IMR-90 (cell line): Measurements from ENCODE around the gene WDR43. TPM values are rescaled to one million over a fixed set of nuclear protein-coding genes. Genes with fewer than 3 reads are reported as not detected.

Experiments
- ATAC-seq: fragments of 200-7000 bp; cut with Tn5 transposase; 2 replicates; pipeline ENCODE4 v1.9.1; 2020; ENCODE audit warnings: low read depth, mild to moderate bottlenecking, moderate library complexity
- BruUV-seq: library from RNA; stranded (reverse); fragments of 400-500 nt; replicated peaks from 2 replicates; lab custom pipeline; 2021; lab: Mats Ljungman, UMichigan
- CTCF ChIA-PET: fragments of 300-600 bp; formaldehyde crosslinking; extraction: SDS; loops from one replicate; lab custom pipeline; 2021; ENCODE audit warnings: antibody characterized with exemption; lab: Yijun Ruan, JAX
- POLR2A ChIA-PET: fragments of 300-600 bp; sonication (Branson Sonifier 250); formaldehyde crosslinking; loops from one replicate; lab custom pipeline; 2022; ENCODE audit warnings: antibody characterized with exemption; ENCODE audit not compliant: unreplicated experiment; lab: Charles Lee
- DNase-seq: peaks from one replicate; pipeline ENCODE4 v3.0.0; 2013
- H2AFZ ChIP-seq: replicated peaks from 2 replicates; pipeline ENCODE3; 2013; ENCODE audit warnings: low read length, mild to moderate bottlenecking; ENCODE audit not compliant: poor library complexity
- H2AK5ac ChIP-seq: 2 replicates; pipeline ENCODE4 v1.6.1; 2013; ENCODE audit warnings: low read depth, low read length, inconsistent platforms
- H2AK9ac ChIP-seq: replicated peaks from 2 replicates; pipeline ENCODE3; 2013; ENCODE audit warnings: mild to moderate bottlenecking, low read depth, low read length, moderate library complexity; ENCODE audit not compliant: poor library complexity
- H2BK120ac ChIP-seq: 2 replicates; pipeline ENCODE4 v1.6.1; 2013; ENCODE audit warnings: low read depth, low read length, inconsistent platforms
- H2BK15ac ChIP-seq: 3 replicates; pipeline ENCODE4 v1.6.1; 2013; ENCODE audit warnings: low read depth, low read length, inconsistent platforms
- H2BK20ac ChIP-seq: 2 replicates; pipeline ENCODE4 v1.6.1; 2013; ENCODE audit warnings: low read depth, mild to moderate bottlenecking, inconsistent platforms, low read length, moderate library complexity
- H2BK5ac ChIP-seq: 2 replicates; pipeline ENCODE4 v1.6.1; 2013; ENCODE audit warnings: mild to moderate bottlenecking, low read depth, low read length, inconsistent platforms; ENCODE audit not compliant: poor library complexity, severe bottlenecking
- H3K14ac ChIP-seq: replicated peaks from 2 replicates; pipeline ENCODE4 v1.6.1; 2013; ENCODE audit warnings: low read depth, low read length, inconsistent platforms
- H3K18ac ChIP-seq: 2 replicates; pipeline ENCODE4 v1.6.1; 2013; ENCODE audit warnings: low read depth, low read length, control low read depth
- H3K23ac ChIP-seq: 2 replicates; pipeline ENCODE4 v1.6.1; 2013; ENCODE audit warnings: low read depth, low read length, inconsistent platforms
- H3K27ac ChIP-seq: 2 replicates; pipeline ENCODE4 v1.5.1; 2013; ENCODE audit warnings: mild to moderate bottlenecking, control low read depth, low read length; ENCODE audit not compliant: insufficient read depth
- H3K27me3 ChIP-seq: 2 replicates; pipeline ENCODE4 v1.6.1; 2013; ENCODE audit warnings: low read length; ENCODE audit not compliant: control insufficient read depth, insufficient read depth
- H3K36me3 ChIP-seq: 2 replicates; pipeline ENCODE4 v1.6.1; 2013; ENCODE audit warnings: low read length, mixed read lengths; ENCODE audit not compliant: control insufficient read depth, insufficient read depth
- H3K4ac ChIP-seq: 2 replicates; pipeline ENCODE4 v1.6.1; 2013; ENCODE audit warnings: low read depth, low read length, inconsistent platforms
- H3K4me1 ChIP-seq: 2 replicates; pipeline ENCODE4 v1.6.1; 2013; ENCODE audit warnings: low read length, mixed read lengths; ENCODE audit not compliant: control insufficient read depth, insufficient read depth
- H3K4me2 ChIP-seq: 2 replicates; pipeline ENCODE4 v1.6.1; 2013; ENCODE audit warnings: low read depth, mild to moderate bottlenecking, control low read depth, low read length, moderate library complexity
- H3K4me3 ChIP-seq: 2 replicates; pipeline ENCODE4 v1.5.1; 2013; ENCODE audit warnings: low read depth, mild to moderate bottlenecking, control low read depth, low read length, moderate library complexity; ENCODE audit not compliant: insufficient read depth
- H3K56ac ChIP-seq: 2 replicates; pipeline ENCODE4 v1.6.1; 2013; ENCODE audit warnings: low read length, inconsistent platforms; ENCODE audit not compliant: insufficient read depth; ENCODE audit errors: extremely low read depth
- H3K79me1 ChIP-seq, 2 experiments: 2 replicates each; pipeline ENCODE4 v1.6.1; 2013; ENCODE audit warnings: low read length in 2 of 2, inconsistent platforms in 1 of 2, low read depth in 1 of 2
- H3K9ac ChIP-seq: 2 replicates; pipeline ENCODE4 v1.6.1; 2013; ENCODE audit warnings: low read depth, low read length, control low read depth
- H3K9me1 ChIP-seq: 2 replicates; pipeline ENCODE4 v1.6.1; 2013; ENCODE audit warnings: low read length, inconsistent platforms; ENCODE audit not compliant: insufficient read depth
- H3K9me3 ChIP-seq: 2 replicates; pipeline ENCODE4 v1.6.1; 2013; ENCODE audit warnings: low read length; ENCODE audit not compliant: control insufficient read depth, insufficient read depth
- H4K20me1 ChIP-seq: 2 replicates; pipeline ENCODE4 v1.6.1; 2013; ENCODE audit warnings: low read length, inconsistent platforms; ENCODE audit not compliant: insufficient read depth
- H4K5ac ChIP-seq: 2 replicates; pipeline ENCODE4 v1.6.1; 2013; ENCODE audit warnings: mild to moderate bottlenecking, low read depth, low read length, control low read depth
- H4K8ac ChIP-seq, 2 experiments: 2 replicates each; pipeline ENCODE4 v1.6.1; 2013; ENCODE audit warnings: low read depth in 2 of 2, low read length in 2 of 2, control low read depth in 1 of 2, inconsistent platforms in 1 of 2
- H4K91ac ChIP-seq: 2 replicates; pipeline ENCODE4 v1.6.1; 2013; ENCODE audit warnings: low read depth, low read length, inconsistent platforms; ENCODE audit not compliant: insufficient read depth
- CEBPB ChIP-seq: IDR thresholded peaks from 2 replicates; pipeline ENCODE4 v1.6.1; 2012; ENCODE audit warnings: low read depth, low read length, improper control_type of control experiment
- RCOR1 ChIP-seq: IDR thresholded peaks from 2 replicates; pipeline ENCODE4 v1.6.1; 2012; ENCODE audit warnings: mild to moderate bottlenecking, low read length, improper control_type of control experiment; ENCODE audit not compliant: insufficient replicate concordance
- WGBS, 2 experiments: methylation state at CpG; one replicate each; pipeline versions ENCODE4 v1.1.5 to v1.1.7; 2013; ENCODE audit warnings: missing lambda C conversion rate in 2 of 2; ENCODE audit not compliant: insufficient read length in 1 of 2; ENCODE audit errors: extremely low coverage in 2 of 2; 5-methylcytosine and 5-hydroxymethylcytosine counted together
- dilution Hi-C: fragments of 300-500 bp; cut with HindIII; formaldehyde crosslinking; loops from one replicate; pipeline ENCODE4 v1.14.3; 2018; ENCODE audit warnings: low sequenced_read_pairs; ENCODE audit not compliant: unreplicated experiment
- in situ Hi-C: fragments of 300-500 bp; cut with MboI; formaldehyde crosslinking; loops from 3 replicates; pipeline ENCODE4 v1.14.3; 2019; ENCODE audit warnings: low sequenced_read_pairs, inconsistent platforms, mixed read lengths
- intact Hi-C: fragments of 100-400 bp; cut with micrococcal nuclease; formaldehyde crosslinking; loops from 2 replicates; pipeline ENCODE4 v1.10.0; 2022
- polyA plus RNA-seq, 3 experiments: library from polyadenylated mRNA; depleted of rRNA; stranded (reverse); fragments of >200 nt; gene quantifications; 2 replicates each; pipeline ENCODE4 v1.2.3, GENCODE V29; 2012; ENCODE audit warnings: low replicate concordance in 1 of 3
- total RNA-seq: library from RNA; depleted of rRNA; stranded (reverse); fragments of >200 nt; gene quantifications from 2 replicates; pipeline ENCODE4 v1.2.3, GENCODE V29; 2012

Gene WDR43
- total and polyA plus RNA-seq, 2 of the 4 experiments (the other 2 are of a cell fraction) = 40.3 to 300 TPM

DNA sequence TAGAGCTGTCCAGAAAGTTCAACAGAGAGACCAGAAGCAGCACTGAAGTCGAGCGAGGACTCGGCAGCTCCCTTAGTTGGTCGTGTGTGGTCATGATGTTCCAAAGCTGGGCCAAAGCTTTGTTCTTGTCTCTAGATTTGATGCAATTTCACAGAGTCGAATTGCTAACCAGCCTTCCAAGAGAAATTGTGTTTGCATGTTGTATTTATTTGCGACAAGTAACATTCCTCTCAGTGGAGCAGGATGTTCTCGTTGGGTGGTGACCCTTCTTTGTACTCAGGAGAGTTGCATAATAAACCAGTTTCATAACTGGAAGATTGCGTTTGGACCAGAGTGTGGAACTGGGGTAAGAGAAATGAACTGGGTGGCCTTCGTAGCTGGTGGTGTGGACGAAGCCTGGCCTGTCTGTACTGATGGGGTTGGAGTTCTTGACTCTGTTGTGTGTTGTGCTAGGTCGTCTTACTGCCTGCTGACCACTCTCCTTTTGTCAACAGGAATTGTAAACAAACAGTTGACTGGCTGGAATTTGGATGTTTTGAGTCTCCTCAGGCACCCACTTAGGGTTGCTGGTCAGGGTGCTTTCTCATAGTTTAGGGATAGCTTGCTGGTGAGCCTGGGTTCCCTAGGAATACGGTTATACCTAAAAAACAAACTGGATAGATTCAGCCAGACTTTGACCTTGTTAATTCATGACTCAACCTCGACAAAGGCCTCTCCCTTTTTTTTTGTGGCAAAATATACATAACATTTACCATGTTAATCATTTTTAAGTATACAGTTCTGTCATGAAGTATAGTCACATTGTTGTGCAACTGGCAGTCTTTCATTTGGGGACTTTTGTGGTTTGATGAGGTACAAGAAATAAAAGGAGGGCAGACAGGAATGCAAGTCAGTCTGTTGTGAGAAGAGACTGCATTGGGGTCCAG is 57.7 kb downstream of the WDR43 start:
- DNase-seq = peak; percentile 18
- Histone ChIP-seq H3K79me1 (peaks cover 0 to 6% of the 10 kb centered on the region in 2 experiments; a peak in 1 of 4 replicates), H2BK5ac (no peak overlapping the region), H3K18ac (no peak overlapping the region), H4K91ac (no peak overlapping the region), H3K27ac (no peak overlapping the region), H4K5ac (no peak overlapping the region), H2BK15ac (no peak overlapping the region), H3K36me3 (peaks cover 4% of the 10 kb centered on the region), H3K4me2 (peak overlapping the region; percentile 33), H3K9me3 (peaks cover 6% of the 10 kb centered on the region; the same call in 1 of the 2 replicates), H2AFZ (no peak overlapping the region), H3K23ac (no peak overlapping the region), H4K20me1 (peaks cover 6% of the 10 kb centered on the region; the same call in 1 of the 2 replicates), H3K27me3 (no peaks in the 10 kb centered on the region), H3K4me3 (no peak overlapping the region), H3K56ac (no peak overlapping the region), H3K9me1 (peaks cover 7% of the 10 kb centered on the region; the same call in 1 of the 2 replicates), H2AK9ac (no peak overlapping the region), H3K9ac (no peak overlapping the region), H2AK5ac (no peak overlapping the region), H3K4ac (no peak overlapping the region), H3K4me1 (peaks cover 8% of the 10 kb centered on the region), H4K8ac (no peak overlapping the region), H2BK20ac (no peak overlapping the region), H3K14ac (peak overlapping the region; percentile 4; the same call in 1 of the 2 replicates), H2BK120ac (no peak overlapping the region)
- no peak for TF ChIP-seq RCOR1
- peak; percentile 73 for TF ChIP-seq CEBPB
- peak; percentile 24; the same call in 1 of the 2 replicates for ATAC-seq
- POLR2A ChIA-PET = no interaction called here
- BruUV-seq = no TSS peak
- dilution Hi-C loops = loop anchor here (25.0 kb wide), 1 partner anchor 885 kb away; no protein-coding TSS in a partner anchor
- intact Hi-C loops = no loop called here
- 72% methylated on average over 3 of the region's 13 CpGs; no CpG with 5 or more reads in 1 of the 2 experiments for WGBS, 2 experiments
- CTCF ChIA-PET = interaction anchor here (0.6 to 2.7 kb wide), 3 partner anchors 101 to 1032 kb away, joined by 4 to 8 read pairs (median 7); no protein-coding TSS in a partner anchor
- in situ Hi-C loops = no loop called here
